CD4-positive, alpha-beta T cell treated with Interleukin-10 for 1 hour (primary cell): ENCODE results near the gene PAGE2B.
"Not testable (repeated sequence)": the region's sequence is repeated elsewhere in the genome, so short reads cannot be mapped to it uniquely, and the experiment has no call there.

Source experiments
- DNase-seq: peaks from one replicate; pipeline ENCODE4 v3.0.0-alpha.2; 2020

The PAGE2B gene

DNA sequence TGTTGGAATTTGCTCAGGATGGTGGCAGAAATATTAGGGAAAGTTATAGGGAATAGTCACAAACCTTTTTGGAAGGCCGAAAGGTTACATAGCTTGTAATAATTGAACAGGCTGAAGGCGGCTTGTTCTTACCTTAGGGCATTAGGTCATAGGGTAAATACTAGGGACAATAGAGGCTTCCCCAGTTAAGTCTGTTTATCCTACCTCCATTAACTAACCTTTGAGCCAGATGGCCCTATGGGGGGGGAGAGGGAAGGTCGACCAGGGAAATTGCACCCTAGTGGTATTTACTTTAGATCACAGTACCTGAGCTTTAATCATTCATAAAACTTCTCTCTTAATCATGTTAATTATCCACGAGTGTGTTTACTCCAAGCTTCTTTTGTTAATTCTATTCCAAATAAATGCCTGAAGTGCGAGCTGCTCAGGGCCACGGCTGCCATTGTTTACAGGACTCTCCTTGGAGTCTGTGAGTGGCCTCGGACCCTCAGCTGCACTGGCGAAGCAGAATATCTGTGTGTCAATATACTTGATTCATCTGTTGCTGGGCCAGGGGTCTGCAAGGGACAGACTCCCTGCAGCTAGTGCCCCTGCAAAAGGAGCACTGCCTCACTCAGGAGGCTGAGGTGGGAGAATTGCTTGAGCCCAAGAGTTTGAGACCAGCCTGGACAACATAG, 36.9 kb downstream of the PAGE2B start:
- DNase-seq = no peak

DNA sequence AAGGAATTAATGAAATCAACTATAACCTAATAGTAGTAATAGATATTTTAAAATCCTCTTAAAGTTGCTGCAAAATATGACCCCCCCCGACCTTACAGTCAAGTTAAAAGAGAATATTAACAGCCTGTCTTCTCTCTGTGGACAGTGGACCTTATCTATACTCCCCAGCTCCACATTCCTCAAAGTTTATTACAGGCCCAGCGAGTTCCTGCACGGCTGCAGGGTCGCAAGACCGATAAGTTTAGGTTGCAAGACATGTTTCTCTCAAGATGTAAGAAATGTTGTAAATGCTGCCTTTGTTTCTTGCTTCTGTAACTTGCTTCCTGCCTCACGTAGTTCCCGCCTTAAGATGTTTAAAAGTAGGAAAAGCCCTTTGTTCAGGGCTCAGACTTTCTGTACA, 41.8 kb downstream of the PAGE2B start:
- not testable (repeated sequence) for DNase-seq

DNA sequence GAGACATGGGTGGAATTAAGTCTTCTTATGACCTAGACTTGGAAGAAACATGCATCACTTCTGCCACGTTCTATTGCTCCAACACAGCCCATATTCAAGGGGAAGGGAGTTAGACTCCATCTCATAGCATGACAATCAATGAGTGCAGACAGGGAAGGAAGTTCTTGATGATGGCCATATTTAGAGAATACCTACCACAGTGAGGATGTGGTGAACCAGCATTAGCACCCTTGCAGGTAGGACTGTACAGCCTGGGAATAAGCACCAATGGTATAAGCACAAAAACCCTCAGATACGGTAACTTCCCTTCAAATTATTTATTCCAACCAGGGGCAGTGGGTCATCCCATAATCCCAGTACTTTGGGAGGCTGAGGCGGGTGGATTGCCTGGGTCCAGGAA, 43.7 kb downstream of the PAGE2B start:
- DNase-seq = peak; percentile 18

- DNase-seq = no peak
Observed at GRCh38 chrX:55119271-55119670, 44.4 kb downstream of the PAGE2B start.

- peak; percentile 1 for DNase-seq
Observed at GRCh38 chrX:55119712-55120111, 44.9 kb downstream of the PAGE2B start.

GRCh38 chrX:55120761-55121358, 46.0 kb downstream of the PAGE2B start:
- no peak for DNase-seq

DNA sequence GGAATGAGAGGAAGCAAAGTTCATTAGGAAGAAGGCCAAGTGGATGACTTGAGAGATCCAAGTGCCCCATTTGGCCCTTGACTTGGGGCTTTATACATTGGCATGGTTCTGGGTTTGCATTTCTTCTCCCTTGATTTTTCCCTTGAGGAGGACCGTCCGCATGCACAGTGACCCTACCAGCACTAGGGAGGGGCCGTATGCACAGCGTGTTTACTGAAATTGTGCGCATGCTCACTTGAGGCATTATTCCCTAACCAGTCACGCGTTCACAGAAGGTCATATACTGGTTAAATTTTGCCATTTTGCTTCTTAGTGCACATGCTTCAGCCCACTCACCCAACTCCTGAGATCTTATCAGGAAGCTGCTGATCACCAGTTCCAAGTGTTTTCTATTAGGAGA, 49.1 kb downstream of the PAGE2B start:
- no peak for DNase-seq

DNA sequence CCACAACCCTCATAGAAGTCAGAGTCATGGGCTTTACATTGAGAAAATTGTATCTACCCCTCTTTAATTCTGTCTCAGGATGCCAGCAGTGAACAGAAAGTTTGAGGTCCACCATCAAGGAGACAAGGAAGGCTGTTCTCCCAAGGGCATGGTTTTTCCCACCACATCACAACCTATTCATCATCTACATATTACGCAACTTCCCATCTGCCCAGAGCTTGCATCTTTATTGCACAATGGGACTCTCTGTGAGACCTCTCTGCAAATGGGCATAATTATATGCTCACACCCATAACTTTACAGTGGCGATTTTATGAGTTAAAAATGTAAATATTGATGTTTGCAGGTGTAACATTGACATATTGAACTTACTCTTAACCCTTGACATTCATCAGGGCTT, 52.9 kb downstream of the PAGE2B start:
- DNase-seq = no peak
